ENCODE measurements around the gene SNTG2.

Gene SNTG2

DNA sequence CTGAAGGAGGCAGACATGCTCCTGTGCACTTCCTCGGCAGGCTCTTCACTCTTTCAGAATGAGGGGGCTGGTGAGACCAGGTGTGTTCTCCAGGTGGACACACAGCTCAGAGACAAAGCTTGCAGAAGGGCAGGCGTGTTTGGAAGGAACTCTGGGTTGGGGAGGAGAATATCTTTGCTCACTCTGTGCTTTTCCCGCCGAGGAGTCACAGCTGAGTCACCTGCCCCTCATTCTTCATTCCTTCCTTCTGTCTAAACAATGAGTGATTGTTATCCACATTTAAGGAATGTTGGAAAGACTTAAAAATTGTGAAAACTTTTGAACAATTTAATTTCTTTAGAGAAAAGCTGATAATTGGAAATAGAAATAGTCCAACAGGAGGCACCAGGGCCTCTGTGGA, 336.3 kb downstream of the SNTG2 start:
- Histone ChIP-seq H3K27ac (no peak overlapping the region), H3K4me3 (no peak overlapping the region)

DNA sequence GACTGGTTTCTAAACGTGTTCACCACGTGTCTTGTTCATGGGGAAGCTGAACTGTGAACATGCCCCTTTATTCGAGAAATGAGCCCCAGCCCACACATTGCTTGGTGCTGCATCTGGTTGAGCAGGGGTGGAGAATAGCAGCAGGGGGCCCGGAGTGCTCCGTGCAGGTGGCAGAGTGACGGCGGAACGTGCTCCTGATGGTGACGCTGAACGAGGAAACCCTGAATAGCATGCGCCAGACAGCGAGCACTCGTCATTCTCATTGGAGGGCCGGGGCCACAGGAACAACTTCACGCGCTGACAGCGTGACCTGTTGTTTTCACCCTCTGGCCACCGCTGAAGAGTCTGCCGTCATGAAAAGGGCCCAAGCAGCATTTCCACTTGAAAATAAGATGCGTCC, 336.8 kb downstream of the SNTG2 start:
- Histone ChIP-seq H3K27ac (no peak overlapping the region), H3K4me3 (no peak overlapping the region)

DNA sequence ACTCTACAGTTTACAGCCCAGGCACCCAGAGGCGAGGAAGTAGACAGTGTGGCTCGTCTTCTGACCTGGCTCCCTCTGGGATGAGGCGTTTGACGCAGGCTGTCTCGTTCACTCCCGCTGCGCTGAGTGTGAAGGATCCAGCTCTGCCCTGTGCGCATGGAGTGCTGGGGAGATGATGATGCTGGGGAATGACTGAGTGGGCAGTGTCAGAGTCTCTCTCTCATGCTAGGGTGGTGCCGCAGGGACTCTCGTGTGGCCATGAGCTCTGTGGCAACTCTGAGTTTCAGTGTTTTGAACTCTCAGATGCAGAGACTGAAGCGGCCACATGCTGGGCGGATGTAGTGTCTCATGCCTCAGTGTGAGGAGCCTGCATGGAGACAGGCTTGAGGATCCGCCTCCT, 344.3 kb downstream of the SNTG2 start:
- no peak overlapping the region for H3K27ac ChIP-seq
- H3K4me3 ChIP-seq: no peak overlapping the region

DNA sequence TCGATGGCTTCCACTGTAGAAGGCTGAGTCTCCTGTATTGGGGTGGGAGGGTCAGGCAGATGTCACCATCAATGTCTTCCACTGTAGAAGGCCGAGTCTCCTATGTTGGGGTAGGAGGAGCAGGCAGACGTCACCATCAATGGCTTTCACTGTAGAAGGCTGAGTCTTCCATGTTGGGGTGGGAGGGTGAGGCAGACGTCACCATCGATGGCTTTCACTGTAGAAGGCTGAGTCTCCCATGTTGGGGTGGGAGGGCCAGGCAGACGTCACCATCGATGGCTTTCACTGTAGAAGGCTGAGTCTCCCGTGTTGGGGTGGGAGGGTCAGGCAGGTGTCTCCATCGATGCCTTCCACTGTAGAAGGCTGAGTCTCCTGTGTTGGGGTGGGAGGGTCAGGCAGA, 345.1 kb downstream of the SNTG2 start:
- Histone ChIP-seq H3K4me3 (no peak overlapping the region), H3K27ac (no peak overlapping the region)

DNA sequence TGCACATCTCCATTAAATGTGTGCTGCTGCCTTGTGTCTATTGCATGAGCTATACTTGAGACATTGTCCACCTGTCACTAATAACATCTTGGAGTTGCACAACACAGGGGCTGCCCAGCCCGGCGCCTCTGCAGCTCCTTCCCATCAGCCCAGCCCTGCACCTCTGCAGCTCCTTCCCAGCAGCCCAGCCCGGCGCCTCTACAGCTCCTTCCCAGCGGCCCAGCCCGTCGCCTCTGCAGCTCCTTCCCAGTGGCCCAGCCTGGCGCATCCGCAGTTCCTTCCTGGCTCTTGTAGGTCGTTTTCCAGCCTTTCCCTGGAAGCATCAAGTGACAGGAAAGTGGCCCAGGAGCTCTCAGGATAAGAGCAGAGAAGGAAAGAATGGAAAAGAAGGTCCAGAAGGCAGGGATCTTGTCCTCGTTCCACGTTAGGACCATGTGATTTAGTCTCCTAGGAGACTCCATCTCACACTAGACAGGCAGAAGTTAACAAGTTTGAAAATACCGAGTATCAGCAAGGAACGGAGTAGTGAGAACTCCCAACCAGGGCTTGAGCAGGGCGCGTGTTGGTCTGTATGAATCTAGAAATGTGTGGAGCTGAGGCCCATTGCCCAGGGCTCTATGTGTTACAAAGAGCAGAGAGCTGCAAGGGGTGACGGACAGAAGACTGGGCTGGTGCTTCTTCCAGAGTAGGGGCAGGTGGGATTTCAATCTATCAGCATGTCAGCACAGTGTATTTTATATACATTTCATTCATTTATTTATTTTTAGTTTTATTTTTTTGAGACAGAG, 346.9 kb downstream of the SNTG2 start:
- Histone ChIP-seq H3K4me3 (no peak overlapping the region), H3K27ac (no peak overlapping the region)

- no peak overlapping the region for H3K27ac ChIP-seq
- H3K4me3 ChIP-seq: no peak overlapping the region
Measured at GRCh38 chr2:1299043-1299442, 348.4 kb downstream of the SNTG2 start.

- H3K4me3 ChIP-seq: no peak overlapping the region
- H3K27ac ChIP-seq: no peak overlapping the region
Measured at GRCh38 chr2:1300284-1300683, 349.6 kb downstream of the SNTG2 start.

GRCh38 chr2:1301056-1301455, 350.4 kb downstream of the SNTG2 start:
- Histone ChIP-seq H3K27ac (no peak overlapping the region), H3K4me3 (no peak overlapping the region)

DNA sequence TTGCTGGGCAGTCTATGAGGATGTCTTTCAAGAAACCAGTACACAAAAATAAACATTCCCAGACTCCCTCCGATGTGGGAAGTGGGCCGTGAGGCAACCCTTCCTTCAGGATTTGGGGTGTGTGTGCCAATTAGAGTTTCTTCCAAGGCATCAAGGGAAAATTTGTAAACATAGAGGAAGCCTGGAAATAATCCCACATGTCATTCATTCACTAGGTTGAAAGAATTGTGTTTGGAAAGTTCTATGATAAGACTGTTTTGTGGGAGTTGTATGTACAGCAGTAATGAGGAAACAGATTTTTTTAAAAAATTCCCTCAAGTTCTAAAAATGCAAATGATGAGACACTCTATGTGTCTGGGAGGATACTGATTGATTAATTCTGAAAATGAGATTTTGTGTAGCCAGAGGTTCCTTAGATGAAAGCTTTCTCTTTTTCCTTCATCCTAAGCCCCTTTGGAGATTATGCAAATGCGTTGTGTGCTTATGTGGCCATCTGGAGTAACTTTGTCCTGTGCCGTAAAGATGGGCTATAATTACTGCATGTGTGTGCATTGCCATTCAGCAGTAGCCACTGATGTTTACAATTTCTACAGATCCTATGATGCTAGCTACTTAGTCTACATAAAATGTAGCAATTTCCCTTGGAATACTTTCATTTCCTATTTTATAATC, 354.8 kb downstream of the SNTG2 start:
- Histone ChIP-seq H3K4me3 (no peak overlapping the region), H3K27ac (no peak overlapping the region)

DNA sequence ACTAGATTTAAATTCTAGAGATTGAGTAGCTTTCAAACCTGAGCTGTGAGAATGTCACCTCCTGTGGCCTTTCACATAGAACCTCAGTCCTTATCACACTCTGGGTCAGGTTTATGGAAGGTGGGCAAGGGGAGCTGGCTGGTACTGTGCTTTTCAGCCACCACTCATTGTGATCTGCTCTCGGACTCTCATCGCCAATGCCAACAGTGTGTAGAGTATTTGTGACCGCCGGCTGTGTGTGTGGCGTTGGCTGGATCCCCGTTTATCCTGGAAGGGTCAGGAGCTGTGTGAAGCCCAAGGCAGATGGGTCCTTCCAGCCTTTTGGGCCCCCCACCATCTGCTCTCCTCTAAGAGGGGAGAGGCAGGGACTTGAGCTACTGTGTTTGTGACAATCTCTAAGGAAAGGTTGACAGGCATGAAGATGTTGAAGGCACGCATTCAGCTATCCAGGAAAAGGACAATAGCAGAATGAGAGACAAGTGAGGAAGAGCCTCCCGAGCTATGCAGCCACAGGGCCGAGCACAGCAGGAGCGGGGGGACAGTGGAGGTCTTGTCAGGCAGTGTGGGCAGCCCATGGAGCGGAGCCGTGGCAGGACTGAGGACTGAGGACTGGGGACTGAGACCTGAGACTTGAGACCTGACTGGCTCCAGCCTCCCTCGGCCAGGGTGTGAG, 355.5 kb downstream of the SNTG2 start:
- no peak overlapping the region for H3K27ac ChIP-seq
- no peak overlapping the region for H3K4me3 ChIP-seq

- H3K27ac ChIP-seq: no peak overlapping the region
- no peak overlapping the region for H3K4me3 ChIP-seq
Measured at GRCh38 chr2:1306687-1307516, 356.3 kb downstream of the SNTG2 start.

DNA sequence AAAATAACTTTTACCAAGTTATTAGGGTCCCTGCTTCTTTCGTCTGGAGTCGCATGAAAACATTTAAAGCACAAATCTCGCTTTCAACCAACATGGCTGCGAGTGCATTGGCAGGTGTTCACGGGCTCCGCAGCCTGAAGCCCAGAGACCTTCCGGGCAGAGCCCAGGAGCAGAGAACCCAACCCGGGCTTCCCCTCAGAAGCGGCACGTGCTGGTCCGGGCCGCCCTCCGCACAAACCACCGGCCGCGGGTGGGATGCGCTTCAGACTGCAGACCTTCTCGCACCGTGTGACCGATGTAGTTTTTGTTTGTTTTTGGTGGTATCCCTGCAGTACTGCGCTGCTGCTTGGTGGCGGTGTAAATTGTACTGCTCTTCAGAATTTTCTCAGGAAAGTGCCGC, 357.0 kb downstream of the SNTG2 start:
- no peak overlapping the region for H3K27ac ChIP-seq
- no peak overlapping the region for H3K4me3 ChIP-seq

- no peak overlapping the region for H3K4me3 ChIP-seq
- H3K27ac ChIP-seq: no peak overlapping the region
Measured at GRCh38 chr2:1308678-1309077, 358.0 kb downstream of the SNTG2 start.

DNA sequence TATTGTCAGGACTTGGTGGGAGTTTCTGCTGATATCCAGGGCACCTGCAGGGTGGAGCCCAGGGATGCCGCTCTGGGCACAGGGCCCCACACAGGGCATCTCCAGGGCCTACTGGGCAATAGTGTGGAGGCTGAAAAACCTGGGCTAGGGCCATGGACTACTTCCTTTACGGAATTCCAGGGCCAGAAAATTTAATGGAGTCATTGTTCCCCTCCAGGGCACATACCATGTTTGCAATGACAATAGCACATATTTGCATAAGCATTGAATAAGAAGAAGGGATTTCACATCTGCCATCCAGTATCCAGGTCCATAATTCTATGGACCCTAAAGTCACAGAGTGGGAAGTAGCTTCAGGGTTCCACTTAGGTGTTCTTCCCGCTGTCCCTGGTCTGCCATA, 358.9 kb downstream of the SNTG2 start:
- Histone ChIP-seq H3K4me3 (no peak overlapping the region), H3K27ac (no peak overlapping the region)

DNA sequence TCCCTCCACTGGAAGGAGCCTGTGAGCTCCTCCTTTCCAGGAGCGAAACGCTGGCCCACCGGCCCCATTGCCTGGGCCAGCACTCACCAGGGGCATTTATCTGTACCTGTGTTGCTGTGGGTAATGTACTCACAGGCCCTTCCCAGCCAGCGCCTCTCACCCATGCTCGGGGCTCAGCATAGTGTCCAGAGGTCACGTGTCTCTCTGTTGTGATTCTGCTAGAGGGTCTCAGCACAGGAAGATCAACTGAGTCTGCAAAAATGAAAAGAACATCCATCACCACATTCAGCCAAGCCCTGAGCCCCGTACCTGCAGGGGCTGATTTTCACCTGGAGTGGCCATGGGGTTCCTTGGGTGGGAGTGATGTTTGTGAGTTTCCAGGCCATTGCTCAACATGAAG, 359.6 kb downstream of the SNTG2 start:
- H3K4me3 ChIP-seq: no peak overlapping the region
- no peak overlapping the region for H3K27ac ChIP-seq

DNA sequence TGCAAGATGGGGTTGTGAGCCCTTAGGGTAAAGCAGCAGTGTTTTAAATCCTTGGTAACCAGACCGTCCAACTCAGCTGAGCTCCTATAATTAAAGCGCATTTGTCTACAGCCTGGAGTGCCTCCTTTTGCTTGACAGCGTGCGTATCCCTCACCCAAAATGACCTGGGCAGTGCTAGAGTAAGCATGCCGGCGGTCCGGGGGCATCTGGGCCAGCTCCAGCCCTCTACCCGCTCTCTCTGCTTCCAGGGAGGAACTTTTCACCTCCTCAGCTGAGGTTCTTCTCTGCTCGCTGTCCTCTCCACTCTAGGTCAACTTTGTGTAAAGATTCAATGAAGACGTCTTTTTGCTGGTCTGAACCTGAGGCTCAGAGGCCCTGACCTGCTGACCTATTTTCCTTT, 360.2 kb downstream of the SNTG2 start:
- Histone ChIP-seq H3K27ac (no peak overlapping the region), H3K4me3 (no peak overlapping the region)

DNA sequence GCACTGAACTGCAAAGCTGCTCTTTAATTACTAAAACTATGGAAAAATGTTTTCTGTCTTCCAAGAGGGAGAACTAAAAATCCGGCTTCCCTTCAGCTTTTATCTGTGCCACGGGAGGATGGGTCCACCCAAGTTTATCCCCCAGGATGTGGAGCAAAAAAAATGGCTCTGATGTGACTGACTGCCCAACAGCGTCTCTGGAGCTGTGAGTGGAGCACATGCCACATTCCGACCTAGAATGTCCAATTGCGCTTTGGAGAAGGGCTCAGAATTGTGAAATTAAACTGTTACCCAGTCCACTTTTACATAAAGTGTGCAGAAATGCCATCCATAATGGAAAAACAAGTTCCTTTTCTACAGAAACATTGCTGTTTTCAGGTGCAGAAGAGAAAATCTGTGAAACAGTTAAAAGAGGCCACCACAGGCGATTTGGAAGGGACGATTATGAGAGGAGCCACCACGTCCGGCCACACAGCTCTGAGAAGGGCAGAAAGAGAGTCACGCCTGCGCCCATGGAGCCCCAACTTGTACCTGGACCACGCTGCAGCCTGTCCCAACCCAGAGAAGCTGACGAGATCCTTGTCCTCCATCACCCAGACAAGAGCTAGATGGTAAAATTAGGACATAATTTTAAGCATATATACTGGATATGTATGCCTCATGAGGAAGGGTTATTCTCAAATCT, 362.7 kb downstream of the SNTG2 start:
- H3K4me3 ChIP-seq: no peak overlapping the region

DNA sequence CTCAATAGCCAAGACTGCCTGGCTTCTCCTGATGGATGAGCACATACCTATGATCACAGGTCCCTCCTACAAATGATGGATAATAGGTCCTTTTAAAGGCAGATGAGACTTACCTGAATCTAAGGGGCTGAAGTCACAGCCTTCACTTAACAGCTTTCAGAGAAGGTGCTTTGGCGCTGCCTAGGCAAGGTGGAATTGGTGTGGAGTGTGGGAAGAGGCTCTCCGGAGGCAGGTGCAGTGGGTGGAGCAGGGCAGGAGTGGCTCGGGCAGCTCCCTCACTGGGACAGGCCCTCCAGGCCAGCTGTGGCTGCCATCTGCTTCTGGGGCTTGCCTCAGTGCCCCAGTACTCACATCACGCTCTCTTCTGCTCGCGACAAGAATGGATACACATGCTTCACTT, 363.6 kb downstream of the SNTG2 start:
- H3K27ac ChIP-seq: no peak overlapping the region
- no peak overlapping the region for H3K4me3 ChIP-seq

More for the DNA sequence above, 362.7 kb downstream of the SNTG2 start:
- no peak overlapping the region for H3K27ac ChIP-seq

GRCh38 chr2:1318366-1319009, 367.8 kb downstream of the SNTG2 start:
- H3K4me3 ChIP-seq: no peak overlapping the region
- no peak overlapping the region for H3K27ac ChIP-seq
